NCI-H1105 treated with DMSO at 0.1 percent for 48 hours (cell line): ENCODE data around the gene ZMAT5.

Experiments used
- DNase-seq: peaks from one replicate; lab custom pipeline; 2025; lab: John Stamatoyannopoulos, UW

ZMAT5 gene

DNA sequence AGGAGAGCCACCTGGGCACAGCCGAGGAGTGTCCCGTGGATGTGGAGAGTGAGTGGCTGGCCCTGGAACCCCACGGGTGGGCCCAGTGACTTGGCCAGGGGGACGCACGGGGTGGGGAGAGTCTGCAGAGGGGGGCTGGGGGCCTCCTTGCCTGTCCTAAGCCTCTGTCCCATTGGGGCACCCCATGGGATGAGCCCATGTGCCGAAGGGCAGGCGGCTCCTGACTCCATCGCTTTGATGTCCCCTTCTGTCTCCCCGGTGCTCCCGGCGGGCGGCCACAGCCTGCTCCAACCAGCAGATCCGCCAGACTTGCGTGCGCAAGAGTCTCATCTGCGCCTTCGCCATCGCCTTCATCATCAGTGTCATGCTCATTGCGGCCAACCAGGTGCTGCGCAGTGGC is 37.6 kb downstream of the ZMAT5 start:
- DNase-seq, result no peak

DNA sequence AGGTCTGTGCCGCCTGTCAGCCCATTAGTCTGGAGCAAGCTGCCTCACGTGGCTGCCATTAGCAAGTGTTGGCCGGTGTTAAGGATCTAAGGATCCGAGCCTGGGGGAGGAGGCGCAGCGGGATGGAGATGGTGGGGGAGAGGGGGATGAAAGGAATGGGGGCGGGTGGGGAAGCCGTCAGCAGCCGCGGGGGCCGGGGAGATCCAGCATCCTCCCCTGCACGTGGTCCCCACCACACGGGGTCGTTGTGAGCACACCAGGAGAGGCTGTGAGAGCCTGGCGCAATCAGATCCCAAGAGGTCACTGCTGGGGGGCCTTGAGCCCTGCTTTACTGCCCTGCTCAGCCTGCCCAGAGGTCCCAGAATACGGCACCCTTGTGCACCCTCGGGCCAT is 39.7 kb downstream of the ZMAT5 start:
- no peak for DNase-seq

DNA sequence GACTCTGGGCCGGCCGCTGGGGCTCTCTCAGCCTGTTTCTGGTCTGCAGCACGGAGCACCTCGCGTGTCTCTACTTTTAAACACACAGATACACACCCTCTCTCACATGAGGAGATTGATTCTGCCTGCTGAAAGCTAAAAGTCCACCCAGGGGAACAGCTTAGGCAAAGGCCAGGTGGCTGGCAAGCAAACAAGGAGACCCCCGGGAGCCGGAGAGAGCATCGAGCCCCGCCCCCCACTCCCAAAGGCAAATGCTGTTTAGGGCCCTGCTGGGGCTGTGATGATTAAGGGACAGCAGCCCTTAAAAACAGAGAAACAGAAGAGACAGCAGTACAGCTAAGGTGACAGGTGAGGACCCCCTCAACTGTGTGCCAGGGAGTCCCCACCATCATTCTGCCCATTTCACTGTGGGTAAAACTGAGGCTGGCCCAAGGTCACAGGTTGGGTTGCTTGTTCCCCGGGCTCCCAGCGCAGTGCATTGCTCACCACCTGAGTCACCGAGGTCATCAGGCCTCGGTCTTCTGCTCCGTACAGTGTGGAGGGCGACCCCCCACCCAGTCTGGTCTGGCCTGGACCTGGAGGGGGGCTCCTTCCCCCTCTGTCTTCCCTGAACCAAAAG is 40.2 kb downstream of the ZMAT5 start:
- no peak for DNase-seq

DNA sequence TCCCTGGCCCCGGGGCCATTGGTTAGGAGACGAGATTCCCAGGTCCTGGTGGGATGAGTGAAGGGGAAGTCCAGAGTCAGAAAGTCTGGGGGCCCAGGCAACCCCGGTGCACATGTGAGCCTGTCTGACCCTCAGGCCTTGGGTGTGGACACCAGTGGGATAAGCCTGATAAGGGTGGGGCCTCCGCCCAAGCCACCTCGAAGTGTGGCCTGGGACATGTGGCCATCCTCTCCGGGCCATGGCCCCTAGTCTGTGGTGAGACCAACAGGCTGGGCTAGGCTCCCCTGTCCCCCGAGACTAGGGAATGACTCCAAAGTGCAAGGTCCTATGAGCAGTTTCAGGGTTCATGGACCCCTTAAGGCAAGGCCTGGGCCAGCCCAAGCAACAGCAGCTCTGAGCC is 40.7 kb downstream of the ZMAT5 start:
- DNase-seq, result no peak

DNA sequence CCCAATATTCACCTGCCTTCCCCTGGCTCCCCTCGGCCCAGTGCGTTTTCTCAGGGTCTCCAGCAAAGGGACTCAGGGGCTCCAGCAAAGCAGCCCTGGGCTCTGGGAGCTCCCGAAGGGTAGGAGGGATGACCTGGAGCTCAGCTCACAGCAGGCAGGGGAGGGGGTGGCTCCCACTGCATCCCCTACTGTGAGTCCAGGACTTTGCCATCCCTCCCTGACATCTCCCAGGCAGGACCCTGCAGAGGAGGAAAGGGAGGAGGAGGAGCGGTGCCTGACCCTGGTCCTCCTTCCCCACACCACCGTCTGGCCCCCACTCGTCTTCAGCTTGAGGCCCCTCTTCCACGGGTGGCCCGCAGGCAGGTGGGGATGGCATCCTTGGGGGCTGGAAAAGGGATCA is 42.0 kb downstream of the ZMAT5 start:
- DNase-seq, result no peak

DNA sequence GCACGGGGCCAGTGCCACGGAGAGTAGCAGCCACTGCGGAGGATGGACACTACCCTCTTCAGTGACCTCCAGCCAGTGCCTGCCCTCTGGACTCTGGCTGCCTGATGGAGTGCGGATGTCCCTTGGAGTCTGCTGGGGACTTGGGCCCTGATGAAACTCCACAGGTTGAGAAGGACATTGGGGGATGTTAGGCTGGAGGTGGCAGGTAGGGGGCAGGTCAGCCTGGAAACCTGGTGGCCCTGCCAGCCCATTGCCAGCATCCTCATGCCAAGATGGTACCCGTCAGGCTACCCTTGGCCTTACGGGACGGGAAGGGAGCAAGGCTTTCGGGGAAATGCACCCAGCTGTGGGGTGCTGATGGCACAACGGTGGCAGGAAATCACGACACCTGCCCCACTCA is 43.0 kb downstream of the ZMAT5 start:
- DNase-seq, result no peak

DNA sequence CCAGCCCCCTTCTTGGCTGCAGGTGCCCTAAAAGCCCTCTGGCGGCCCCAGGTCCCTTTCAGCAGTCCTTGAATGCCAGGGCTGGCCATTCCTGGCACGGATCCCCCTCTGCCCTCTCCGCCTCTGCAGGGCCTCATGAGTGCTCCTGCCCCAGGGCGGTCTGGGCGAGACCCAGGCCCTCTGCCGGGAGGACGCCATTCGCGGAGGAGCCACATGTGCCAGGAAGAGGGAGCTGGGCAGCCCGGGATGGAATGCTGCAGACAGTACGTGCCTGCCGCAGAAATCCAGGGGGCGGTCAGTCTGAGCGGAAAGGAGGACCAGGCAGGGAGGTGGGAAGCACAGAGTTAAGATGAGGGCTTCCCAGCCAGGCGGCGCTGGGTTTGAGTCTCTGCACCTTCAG is 44.2 kb downstream of the ZMAT5 start:
- DNase-seq, result no peak

DNA sequence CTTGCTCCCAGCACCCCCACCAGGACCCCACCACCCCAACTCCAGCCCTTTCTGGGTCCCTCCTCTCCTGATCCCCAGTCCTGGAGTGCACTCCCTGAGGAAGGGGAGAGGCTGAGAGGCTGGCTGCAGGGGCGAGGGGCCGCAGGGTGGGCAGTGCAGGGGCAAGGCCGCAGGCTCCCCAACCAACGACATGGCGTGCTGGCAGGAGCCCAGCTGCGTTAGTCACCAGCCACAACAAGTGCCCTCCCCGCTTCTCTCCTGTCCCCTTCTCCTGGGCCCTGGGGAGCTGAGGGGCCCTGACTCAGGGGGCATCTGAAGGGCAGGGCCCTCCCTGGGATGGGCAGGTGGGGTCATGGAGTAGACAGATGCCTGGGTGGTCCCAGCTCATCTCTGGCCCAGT is 44.7 kb downstream of the ZMAT5 start:
- no peak for DNase-seq

DNA sequence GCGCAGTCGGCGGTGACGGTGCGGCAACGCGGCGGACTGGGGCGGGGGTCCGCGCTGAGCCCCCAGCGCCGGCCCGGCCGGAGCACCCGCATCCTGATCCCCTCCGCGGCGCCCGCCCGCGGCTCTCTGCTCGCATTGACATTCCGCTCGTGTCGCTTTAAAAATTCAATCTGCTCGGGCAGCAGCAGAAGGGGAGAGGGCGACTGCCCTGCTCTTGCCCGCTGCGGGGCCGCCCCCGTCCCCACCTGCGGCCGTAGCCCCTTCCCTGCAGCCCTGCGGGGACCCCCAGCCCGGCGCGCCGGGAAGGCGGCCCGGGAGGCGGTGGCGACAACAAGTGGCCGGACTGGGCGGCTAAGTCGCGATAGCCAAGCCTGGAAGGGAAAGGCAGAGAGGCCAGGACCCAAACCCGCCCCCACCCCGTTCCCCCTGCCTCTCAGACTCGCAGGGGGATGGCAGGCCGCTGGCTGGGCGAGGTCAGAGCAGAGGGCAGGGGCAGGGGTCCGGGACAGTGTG is 45.9 kb downstream of the ZMAT5 start:
- no peak for DNase-seq

DNA sequence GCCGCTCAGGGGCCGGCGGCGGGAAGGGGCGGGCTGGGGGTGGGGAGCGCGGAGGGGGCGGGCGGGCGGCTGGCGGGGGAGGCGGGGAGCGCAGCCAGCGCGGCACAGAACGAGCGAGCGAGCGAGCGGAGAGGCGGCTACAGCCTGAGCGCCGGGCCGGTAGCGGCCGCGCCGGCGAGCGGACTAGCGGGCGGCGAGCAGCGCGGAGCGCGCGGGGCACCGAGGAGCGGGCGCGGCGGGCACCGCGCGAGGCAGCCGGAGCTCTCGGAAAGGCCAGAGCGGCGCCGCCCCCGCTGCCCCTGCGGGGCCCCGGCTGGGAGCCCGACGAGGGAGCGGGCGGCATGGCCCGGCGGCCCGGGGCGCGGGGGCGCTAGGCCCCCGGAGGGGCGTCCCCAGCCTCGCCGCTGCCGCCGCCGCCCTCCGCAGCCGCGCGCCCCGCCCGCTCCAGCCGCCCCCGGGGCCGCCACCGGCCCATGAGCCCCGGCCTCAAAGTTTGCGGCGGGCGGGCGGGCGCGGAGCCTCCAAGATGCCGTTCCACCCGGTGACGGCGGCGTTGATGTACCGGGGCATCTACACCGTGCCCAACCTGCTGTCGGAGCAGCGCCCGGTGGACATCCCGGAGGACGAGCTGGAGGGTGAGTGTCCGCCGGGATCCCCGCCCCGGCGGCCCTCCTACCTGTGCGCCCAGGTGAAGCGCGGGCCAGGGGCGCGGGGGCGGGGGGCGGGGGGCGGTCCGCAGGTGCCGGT is 46.7 kb downstream of the ZMAT5 start, which contains the start of gene CABP7:
TSS of gene CABP7 (plus strand) at position 105 of the 747 bp plus-strand sequence. CDS start at position 527, 422 bp downstream.
- peak; percentile 4 for DNase-seq

DNA sequence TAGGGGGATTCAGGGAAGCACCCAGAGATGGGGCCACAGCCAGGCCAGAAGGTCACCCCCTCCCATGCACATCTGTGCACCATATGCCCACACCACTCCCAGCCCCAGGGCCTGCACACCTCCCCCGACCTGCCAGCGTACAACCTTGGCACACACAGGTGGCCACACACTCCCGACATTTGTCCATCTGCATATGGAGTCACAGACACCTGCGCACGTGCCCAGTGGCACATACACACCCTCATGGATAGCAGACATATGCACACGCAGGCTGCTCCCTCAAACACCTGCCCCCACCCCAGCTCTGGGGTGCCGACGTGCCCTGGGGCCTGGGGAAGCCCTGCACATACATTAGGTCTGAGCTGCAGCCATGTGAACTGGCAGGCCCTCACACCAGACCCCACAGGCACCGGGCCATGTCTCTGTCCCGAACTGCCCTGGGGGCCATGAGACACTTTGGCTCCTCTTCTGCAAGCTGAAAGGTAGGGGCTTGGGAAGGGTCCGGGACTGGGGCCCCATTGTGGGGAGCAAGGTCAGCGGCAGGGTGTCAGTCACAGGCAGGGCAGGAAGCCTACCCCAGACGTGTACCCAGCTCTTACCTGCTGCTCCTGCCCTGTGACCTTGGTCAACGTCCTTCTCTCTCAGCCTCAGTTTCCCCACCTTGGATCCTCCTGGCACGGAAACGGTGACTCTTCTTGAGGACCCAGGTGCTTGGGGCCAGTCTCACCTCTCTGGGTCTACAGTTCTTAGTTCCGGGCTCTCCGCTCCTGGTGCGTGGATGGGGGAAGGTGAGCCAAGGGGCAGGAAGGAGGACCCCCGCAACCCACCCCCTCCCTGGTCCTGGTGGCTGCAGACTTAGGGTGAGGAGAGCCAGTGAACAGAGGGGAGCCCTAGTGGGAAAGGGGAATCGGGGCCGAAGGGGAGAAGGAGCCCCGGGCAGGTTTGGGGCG is 47.6 kb downstream of the ZMAT5 start:
- no peak for DNase-seq

DNA sequence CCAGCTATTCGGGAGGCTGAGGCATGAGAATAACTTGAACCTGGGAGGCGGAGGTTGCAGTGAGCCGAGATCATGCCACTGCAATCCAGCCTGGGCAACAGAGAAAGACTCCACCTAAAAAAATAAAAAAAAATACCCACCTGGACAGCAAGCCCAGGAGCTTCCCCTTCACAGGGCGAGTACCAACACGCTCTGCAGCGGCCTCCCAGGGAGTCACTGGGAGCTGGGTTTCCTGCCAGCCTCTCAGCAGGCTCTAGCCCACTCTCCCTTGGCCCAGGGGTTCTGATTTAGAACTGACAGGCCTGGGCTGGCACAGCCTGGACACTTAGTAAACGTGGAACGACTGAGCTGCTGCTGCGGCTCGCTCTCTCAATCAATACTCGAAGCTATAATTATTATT is 49.0 kb downstream of the ZMAT5 start:
- DNase-seq, result peak; percentile 77

DNA sequence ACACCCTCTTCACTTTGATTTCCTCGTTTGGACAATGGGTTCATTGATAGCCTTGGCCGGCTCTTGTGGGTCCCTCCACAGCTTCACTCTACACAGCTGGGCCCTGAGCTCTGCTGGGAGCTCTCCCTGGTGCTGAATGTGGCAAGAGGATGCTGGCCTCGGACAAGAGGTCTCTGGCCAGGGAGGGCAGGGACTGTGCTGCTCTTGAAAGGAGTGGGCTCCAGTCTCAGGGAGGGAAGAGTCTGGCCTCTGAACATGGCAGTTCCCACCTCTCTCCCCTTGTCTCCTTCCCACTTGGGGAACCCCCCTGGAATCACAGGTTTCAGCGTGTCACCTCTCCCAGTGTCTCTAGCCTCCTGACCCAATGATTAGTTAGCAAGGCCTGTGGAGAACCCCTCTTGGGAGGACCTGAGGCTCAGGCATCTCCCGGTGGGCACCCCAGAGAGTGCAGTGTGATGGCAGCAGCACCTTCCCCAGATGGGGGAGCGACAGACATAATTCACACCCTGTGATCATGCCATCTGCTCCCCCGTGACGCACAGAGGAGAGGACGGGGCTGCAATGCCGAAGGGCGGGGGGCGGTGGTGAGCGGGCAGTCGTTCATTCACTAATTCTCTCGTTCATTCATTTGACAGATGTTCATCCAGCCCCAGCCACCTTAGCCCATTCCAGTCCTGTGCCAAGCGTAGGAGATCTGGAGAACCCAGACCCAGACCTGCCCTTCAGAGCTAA is 49.8 kb downstream of the ZMAT5 start:
- DNase-seq, result no peak

DNA sequence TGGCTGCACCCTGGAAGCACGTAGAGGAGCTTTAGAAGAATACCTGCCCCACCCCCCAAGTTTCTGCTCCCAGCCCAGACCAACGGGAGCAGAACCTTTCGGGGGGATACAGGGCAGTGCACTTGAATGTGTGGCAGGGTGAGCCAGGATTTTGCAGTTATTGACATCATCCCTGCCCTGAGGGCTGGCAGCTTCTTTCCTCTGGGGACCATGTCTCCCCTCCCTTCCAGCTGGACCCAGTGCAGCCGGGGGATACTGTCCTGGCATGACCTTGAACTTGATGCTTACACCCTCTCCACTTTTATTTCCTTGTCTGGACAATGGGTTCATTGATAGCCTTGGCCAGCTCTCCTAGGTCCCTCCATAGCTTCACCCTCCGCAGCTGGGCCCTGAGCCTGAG is 51.1 kb downstream of the ZMAT5 start:
- DNase-seq, result no peak

DNA sequence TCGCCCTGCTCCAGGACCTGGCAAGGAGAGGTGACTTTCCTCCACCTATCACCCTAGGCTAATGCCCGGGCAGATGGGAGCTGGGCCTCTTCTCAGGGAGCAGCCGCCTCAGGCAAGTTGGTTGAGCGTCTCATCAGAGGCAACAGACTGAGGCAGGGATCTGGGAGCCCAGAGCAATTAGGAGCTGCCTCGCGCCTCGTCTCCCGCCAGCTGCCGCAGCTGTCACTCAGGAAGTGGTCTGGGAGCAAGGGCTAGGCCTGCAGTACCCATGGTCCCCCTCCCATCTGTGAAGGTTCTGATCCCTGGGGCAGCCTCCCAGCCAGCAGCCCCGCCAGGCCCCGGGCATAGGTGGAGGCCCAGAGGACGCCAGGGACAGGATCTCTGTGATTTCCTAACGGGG is 51.6 kb downstream of the ZMAT5 start:
- DNase-seq, result peak; percentile 62

DNA sequence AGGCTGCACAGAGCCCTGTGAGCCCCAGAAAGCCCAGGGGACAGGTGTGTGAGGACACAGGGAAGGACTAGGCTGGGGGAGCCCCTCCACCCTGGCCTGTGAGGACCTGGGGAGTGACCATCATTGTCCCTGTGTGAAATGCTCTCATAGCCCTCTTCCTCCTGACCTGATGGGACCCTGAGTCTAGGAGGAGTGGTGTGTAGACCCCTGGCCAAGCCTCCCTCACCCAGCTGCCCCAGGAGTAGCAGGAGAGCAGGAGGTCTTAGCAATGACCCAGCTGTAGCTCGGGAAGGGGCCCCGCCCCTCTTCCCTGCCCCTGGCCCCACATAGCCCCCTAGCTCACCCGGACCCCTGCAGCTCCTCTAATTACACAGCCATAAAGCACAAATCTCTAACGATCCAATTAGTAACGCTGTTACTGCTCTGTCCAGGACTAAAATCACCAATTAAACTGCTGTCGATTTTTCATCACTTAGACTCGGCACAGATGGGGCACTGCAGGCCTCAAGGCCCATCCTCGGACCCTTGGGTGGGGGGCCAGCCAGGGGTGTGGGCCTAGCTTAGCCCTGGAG is 53.6 kb downstream of the ZMAT5 start:
- no peak for DNase-seq

DNA sequence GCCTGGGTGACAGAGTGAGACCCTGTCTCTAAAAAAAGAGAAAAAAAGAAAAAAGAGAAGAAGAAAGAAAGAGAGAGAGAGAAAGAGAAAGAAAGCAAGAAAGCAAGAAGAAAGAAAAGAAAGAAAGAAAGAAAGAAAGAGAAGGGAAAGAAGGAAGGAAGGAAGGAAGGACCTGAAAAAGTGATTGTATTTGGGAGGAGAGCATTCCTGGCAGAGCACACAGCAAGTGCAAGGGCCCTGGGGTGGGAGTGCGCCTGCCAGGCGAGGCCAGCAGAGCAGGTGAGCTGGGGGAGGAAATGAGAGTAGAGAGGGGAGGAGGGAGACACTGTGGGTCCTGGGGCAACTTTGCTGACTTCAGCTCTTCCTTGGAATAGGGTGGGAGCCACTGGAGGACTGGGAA is 54.7 kb downstream of the ZMAT5 start:
- DNase-seq, result no peak

DNA sequence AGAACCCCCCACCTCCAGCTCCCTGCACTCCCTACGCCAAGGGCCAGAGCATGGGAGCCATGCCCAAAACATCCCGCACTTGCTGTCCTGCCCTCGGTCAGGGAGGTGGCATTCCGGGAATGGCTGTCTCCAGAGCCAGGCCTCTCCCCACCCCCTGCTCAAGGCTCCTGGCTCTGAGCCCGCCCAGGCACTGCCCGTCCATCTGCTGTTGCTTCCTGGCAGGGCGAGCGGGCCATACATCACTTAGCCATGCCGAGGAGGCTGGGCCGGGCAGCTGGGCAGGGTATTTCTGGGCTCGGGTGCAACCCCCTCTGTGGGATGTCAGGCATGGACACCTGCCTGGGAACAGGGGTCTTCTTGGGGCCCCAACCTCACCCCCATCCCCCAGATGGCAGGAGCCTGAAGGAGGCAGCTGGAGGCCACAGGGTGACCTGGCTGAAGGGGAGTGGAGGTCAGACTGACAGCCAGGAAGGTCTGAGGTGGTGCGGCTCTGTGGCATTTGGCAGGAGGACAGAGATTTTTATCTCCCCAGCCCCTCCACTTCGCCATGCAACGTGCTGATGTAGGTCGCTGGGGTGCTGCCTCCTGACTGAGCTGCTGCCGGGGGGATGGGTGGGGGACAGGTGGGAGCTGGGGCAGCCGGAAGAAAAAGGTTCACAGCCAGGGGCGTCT is 55.7 kb downstream of the ZMAT5 start:
- peak; percentile 64 for DNase-seq

DNA sequence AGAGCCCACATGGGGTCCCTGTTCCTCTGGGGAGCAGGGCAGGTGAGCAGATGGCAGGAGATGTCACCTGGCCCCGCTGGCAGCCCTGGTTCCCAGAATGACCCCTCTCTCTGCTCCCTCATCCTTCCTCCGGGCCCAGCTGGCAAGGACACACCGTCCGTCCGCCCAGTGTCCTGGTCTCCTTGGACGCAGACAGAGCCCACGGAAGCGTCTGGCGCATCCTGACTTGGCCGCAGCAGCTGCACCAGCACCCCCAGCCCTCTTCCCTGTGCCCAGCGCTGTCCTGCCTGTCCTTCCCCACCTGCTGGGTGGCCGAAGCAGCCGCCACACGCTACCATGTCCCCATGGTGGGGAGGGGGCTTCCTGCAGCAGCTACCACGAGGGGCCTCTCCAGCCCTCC is 56.6 kb downstream of the ZMAT5 start:
- DNase-seq, result no peak

DNA sequence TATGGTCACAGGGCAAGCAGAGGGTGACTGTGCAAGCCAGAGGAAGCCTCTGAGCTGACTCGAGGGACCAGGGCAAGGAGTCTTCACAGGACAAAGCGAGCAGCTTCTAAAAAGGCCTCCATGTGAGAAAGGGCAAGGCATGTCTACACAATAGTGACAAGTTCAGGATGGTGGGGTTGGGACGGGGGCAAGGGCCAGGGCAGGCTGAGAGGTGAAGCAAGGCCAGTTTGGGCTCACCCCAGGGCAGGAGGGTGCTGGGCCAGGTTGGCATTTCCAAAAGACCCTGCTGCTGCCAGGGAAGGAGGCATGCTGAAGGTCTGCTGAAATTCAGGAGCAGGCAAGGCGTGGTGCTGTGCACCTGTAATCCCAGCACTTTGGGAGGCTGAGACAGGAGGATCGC is 59.3 kb downstream of the ZMAT5 start:
- no peak for DNase-seq

DNA sequence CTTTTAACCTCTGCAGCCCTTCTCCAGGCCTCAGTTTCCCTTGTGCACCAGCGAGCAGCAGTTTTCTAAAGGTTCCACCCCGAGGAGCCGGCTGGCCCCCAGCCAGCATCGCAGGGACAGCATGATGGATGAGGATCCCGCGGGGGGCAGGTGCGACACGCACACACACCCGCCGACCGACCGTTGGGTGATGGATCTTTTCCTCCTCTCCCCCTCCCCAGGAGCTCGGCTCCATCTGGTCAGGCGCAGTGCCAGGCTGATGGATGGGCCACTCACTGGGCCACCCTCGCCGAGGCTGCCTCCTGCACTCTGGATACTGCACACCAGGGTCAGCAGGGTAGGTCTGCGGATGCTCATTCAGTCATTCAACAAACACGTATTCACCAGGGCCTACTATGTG is 59.8 kb downstream of the ZMAT5 start:
- no peak for DNase-seq
